GM12878 (cell line): ENCODE data around the gene DHX29.

Source experiments
- CBFB ChIP-seq: IDR thresholded peaks from 2 replicates; pipeline ENCODE4 v1.6.1; 2016; ENCODE audit warnings: antibody characterized with exemption, low read depth
- CTCF ChIP-seq, 3 experiments: IDR thresholded peaks in 2 of 3; conservative IDR thresholded peaks in 1 of 3; 2 replicates each; pipeline ENCODE4 v1.5.1; 2011; ENCODE audit warnings: low read depth in 3 of 3, low read length in 3 of 3, mild to moderate bottlenecking in 3 of 3, control low read depth in 2 of 3, moderate library complexity in 2 of 3, inconsistent platforms in 1 of 3, mixed read lengths in 1 of 3; ENCODE audit not compliant: control insufficient read depth in 2 of 3, insufficient read depth in 1 of 3; ENCODE audit errors: extremely low read depth in 1 of 3
- GABPA ChIP-seq: IDR thresholded peaks from 2 replicates; pipeline ENCODE4 v1.6.1; 2014; ENCODE audit warnings: antibody characterized with exemption, low read depth, mild to moderate bottlenecking, inconsistent platforms
- NFYB ChIP-seq: IDR thresholded peaks from 2 replicates; pipeline ENCODE4 v1.6.1; 2011; ENCODE audit warnings: low read depth, mild to moderate bottlenecking, low read length, improper control_type of control experiment, moderate library complexity; ENCODE audit not compliant: insufficient read depth
- POLR2A ChIP-seq: IDR thresholded peaks from 2 replicates; pipeline ENCODE4 v1.6.1; 2011; ENCODE audit warnings: low read depth, mild to moderate bottlenecking, low read length
- RAD21 ChIP-seq: IDR thresholded peaks from 2 replicates; pipeline ENCODE4 v1.6.1; 2011; ENCODE audit warnings: mild to moderate bottlenecking, low read depth, low read length, moderate library complexity; ENCODE audit not compliant: insufficient read depth
- RBBP5 ChIP-seq: fragments of 200-600 bp; sonication (generic); conservative IDR thresholded peaks from 2 replicates; pipeline ENCODE4 v1.6.1; 2016
- USF1 ChIP-seq: IDR thresholded peaks from 2 replicates; pipeline ENCODE4 v1.6.1; 2011; ENCODE audit warnings: borderline replicate concordance, low read depth, mild to moderate bottlenecking, moderate library complexity, mixed read lengths, low read length; ENCODE audit not compliant: insufficient read depth; ENCODE audit errors: extremely low read length
- USF2 ChIP-seq: IDR thresholded peaks from 2 replicates; pipeline ENCODE4 v1.6.1; 2011; ENCODE audit warnings: low read depth, low read length, improper control_type of control experiment, borderline replicate concordance

DNA sequence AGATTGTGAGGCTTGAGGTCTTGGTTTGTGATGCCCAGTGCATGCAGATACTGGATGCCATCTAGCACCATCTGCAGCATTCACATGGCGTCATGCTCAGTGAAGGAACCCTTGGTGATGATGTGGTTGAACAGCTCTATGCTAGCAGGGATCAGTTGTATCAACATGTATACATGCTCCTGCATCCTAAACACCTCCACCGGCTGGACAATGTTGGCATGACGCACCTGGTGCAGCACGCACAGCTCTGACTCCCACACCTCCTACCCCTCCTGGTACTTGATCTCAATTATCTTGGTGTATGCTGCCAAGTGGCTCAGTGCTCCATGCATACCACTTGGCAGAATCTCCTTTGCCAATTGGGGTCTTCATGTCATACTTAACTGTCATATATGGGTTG lies 49.4 kb upstream of the DHX29 start:
- no peak for TF ChIP-seq RAD21
- TF ChIP-seq RBBP5, result no peak
- TF ChIP-seq USF1, result no peak
- no peak for TF ChIP-seq POLR2A
- TF ChIP-seq CBFB, result no peak
- no peak for TF ChIP-seq NFYB
- TF ChIP-seq USF2, result no peak
- TF ChIP-seq GABPA, result no peak
- no peak for TF ChIP-seq CTCF (IDR thresholded peaks at IDR 0.05 in 2 of 3, conservative IDR thresholded peaks at IDR 0.05 in 1 of 3; ENCODE audit: control insufficient read depth in 2 of 3, extremely low read depth in 1 of 3, insufficient read depth in 1 of 3, low read depth in 3 of 3, low read length in 3 of 3)
